GM12873 (cell line): ENCODE measurements around the gene TRIM25.

ENCODE experiments used
- CTCF ChIP-seq: IDR thresholded peaks from 2 replicates; pipeline ENCODE4 v1.5.1; 2012; ENCODE audit warnings: low read depth, mild to moderate bottlenecking, moderate library complexity, low read length, control low read depth; ENCODE audit not compliant: insufficient read depth; ENCODE audit errors: missing control alignments

Gene TRIM25

GRCh38 chr17:56876766-56877179 lies 37.1 kb downstream of the TRIM25 start:
- no peak for TF ChIP-seq CTCF

- TF ChIP-seq CTCF, result no peak
Measured at GRCh38 chr17:56870081-56870651, 43.7 kb downstream of the TRIM25 start.

GRCh38 chr17:56868716-56869115 lies 45.1 kb downstream of the TRIM25 start:
- no peak for TF ChIP-seq CTCF

DNA sequence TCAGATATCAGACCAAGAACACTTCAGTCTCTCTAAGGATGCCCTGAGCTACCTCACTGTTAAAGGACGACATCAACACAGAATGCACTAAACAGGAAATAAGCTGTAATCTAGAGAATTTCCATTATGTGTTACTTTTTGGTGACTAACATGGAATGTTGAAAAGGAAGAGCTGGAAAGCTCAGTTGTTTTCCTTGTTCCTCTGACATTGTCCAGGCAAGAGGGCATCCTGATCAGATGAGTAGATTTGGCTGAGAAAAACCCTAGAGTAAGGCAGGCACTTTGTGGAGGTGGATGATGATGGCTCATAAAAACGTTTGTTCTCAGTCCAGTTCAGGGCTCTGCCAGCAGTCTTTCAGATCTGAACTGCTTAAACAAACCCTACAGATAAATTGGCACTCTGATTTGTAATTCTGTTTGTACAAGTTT lies 45.9 kb downstream of the TRIM25 start:
- no peak for TF ChIP-seq CTCF

GRCh38 chr17:56866496-56866895 lies 47.4 kb downstream of the TRIM25 start:
- no peak for TF ChIP-seq CTCF

DNA sequence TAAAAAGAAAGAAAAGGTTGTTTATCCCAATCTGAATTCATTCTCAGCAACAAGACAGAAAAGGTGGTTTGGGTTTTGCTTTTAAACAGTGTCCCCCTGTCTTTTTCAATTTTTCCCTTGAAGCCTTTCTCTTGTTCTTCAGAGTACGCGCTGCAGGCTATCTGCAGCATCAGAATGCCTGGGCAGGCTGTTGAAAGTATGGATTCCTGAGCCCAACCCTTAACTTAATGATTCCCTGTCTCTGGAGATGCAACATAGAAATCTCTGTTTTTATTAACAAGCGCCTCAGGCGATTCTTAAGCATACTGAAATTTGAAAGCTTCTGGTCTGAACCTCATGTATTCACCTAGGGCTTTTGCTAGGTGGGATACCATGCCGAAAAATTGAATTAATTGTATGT lies 47.8 kb downstream of the TRIM25 start:
- TF ChIP-seq CTCF, result no peak

DNA sequence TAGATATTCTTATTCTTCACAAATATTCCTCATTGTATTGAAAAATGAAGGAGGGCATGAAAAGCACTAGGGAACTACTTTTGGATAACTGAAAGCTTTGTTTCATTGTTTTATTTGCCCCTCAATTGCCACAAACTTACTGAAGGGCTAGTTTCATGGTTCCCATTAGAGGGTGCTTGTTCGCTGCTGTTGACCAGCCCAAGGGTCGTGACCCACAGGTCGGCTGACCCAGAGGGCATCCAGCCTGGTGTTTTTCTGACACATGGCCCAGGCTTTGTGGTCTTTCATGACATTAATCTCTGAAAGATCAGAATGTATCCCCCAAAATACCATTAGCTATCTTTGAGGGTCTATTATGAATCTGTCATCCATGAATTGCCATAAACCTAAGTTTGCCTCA lies 49.9 kb downstream of the TRIM25 start:
- TF ChIP-seq CTCF, result no peak
